Coronary artery (tissue), 2 donors: ENCODE results near the gene ANKUB1.

Experiments used
- DNase-seq: peaks from one replicate; pipeline ENCODE4 v3.0.0-alpha.2; 2017; ENCODE audit warnings: low spot score
- H3K27ac ChIP-seq, 2 donors: fragments of 200-600 bp; sonication (generic); one replicate each; pipeline ENCODE4 v1.5.1; 2016 to 2019
- H3K4me3 ChIP-seq: fragments of 200-600 bp; sonication (generic); 2 replicates; pipeline ENCODE4 v1.5.1; 2016; ENCODE audit warnings: mild to moderate bottlenecking, moderate library complexity
- CTCF ChIP-seq: fragments of 200-600 bp; sonication (generic); IDR thresholded peaks from one replicate; pipeline ENCODE4 v1.5.1; 2019; ENCODE audit warnings: antibody characterized with exemption

The ANKUB1 gene

DNA sequence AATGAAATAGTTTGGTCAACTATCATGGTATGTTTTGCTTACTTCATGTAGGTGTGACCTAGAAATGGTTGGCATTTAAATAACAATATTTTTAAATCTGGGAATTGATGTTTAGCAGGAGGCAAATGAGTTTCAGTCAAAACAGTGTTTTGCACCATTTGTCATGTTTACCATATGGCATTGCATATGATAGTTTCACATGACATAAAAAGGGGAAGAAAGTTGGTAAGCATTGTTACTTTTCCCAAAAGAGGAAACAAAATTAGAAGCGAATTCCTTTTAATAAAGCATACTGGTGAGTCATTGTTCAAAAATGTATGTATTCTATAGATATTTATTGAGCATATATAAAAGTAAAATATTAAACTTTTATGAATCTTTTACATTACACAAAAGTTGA lies 23.0 kb upstream of the ANKUB1 start:
- Histone ChIP-seq H3K4me3 (peak overlapping the region; percentile 92), H3K27ac (peak overlapping the region; percentile 36 to 98)

GRCh38 chr3:149813367-149814281 lies 21.3 kb upstream of the ANKUB1 start:
- no peak for TF ChIP-seq CTCF
- Histone ChIP-seq H3K4me3 (peak overlapping the region; percentile 92), H3K27ac (peak overlapping the region; percentile 97 to 98)
- peak; percentile 75 for DNase-seq

More for the DNA sequence above, 23.0 kb upstream of the ANKUB1 start:
- no peak for DNase-seq
- no peak for TF ChIP-seq CTCF

DNA sequence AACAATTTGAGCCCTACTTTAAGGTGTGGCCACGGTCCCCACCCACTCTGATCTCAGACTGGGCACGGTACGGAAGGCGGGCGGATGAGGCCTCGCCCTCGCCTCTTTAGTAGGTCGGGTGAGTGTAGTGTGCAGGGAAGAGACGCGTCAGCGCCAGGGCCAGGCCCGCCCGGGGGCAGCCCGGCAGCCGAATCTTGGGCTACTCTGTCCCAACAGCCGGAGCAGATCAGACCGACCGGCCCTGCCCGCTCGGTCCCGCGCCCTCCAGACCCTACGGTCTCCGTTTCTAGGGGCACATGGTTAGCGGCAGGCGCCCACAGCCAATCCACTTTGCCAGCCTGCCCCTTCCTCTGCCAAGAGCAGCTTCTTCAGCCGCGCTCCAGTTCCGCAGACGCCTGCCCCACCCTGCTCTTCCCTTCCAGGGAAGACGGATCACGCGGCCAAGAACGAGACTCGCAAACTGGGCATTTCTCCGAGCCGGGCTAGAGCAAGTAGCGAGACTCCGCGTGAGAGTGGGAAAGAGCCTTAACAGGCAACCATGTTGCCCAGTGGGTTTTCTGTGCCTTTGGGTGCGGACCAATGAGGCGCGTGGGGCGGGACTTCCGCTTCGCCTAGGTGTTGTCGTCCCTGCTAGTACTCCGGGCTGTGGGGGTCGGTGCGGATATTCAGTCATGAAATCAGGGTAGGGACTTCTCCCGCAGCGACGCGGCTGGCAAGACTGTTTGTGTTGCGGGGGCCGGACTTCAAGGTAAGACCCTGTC lies 20.4 kb upstream of the ANKUB1 start, which contains the start of gene RNF13:
RNF13 (plus strand) TSS at position 610 of the 761 bp plus-strand sequence. CDS start 32,812 bp downstream, outside the sequence.
- Histone ChIP-seq H3K27ac (peak within 1 kb of the TSS; percentile 97 to 98), H3K4me3 (peak within 1 kb of the TSS; percentile 92)
- no peak for TF ChIP-seq CTCF
- DNase-seq = peak; percentile 98

GRCh38 chr3:149812165-149812605 lies 19.8 kb upstream of the ANKUB1 start:
- TF ChIP-seq CTCF = no peak
- DNase-seq = no peak
- Histone ChIP-seq H3K4me3 (peak overlapping the region; percentile 92), H3K27ac (peak overlapping the region; percentile 97 to 98)

DNA sequence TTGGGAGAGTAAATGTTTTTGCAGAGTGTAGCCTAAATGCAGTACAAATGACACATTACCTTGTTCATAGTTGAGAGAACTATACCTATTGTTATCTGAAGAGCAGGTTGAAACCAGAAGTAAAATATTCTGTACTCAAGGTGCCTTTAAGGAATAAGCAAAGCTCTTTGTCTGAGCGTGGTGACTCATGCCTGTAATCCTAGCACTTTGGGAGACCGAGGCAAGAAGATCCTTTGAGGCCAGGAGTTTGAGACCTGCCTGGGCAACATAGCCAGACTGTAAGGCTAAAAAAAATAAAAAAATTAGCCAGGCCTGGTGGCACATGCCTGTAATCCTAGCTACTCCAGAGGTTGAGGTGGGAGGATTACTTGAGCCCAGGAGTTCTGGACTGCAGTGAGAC lies 18.5 kb upstream of the ANKUB1 start:
- Histone ChIP-seq H3K4me3 (no peak overlapping the region), H3K27ac (no peak overlapping the region)
- TF ChIP-seq CTCF = no peak
- no peak for DNase-seq

DNA sequence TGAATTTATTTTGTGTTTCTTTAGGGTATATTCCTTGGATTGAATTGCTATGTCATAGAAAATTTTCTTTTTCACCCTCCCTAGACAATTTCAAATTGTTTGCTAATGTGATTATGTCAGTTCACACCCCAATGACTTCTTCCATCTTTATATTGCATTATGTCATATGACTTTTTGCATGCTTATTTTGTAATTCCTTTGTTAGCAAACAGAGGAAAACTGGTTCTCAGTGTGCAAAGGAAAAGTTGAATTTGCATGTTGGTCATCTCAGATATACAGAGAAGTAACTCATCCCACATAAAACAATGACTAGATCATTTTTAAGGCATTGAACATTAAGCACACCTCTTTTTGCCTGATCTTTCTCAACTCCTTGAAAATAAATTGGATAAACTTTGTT lies 17.3 kb upstream of the ANKUB1 start:
- no peak overlapping the region for H3K4me3 ChIP-seq
- no peak for DNase-seq
- no peak for TF ChIP-seq CTCF
- H3K27ac ChIP-seq = no peak overlapping the region
